Activated T-cell treated with anti-CD3 and anti-CD28 coated beads, Interleukin-2, amount 50 U/mL, for 72 hours (primary cell): ENCODE data around the gene TFAM. TPM values are rescaled to one million over a fixed set of nuclear protein-coding genes. Genes with fewer than 3 reads are reported as not detected.

Source experiments
- ATAC-seq, 2 donors: fragments of 150-1000 bp; cut with Tn5 transposase; replicated peaks in 1 of 2; 2 replicates each; pipeline ENCODE4 v1.10.0; 2021; ENCODE audit warnings: moderate library complexity in 2 of 2, mild to moderate bottlenecking in 1 of 2
- DNase-seq, 2 donors: peaks; one replicate each; pipeline ENCODE4 v3.0.0; 2021 to 2022; ENCODE audit warnings: mixed read lengths in 1 of 2
- H3K27ac Mint-ChIP-seq: one replicate; pipeline ENCODE4 v1.8.0; 2022; ENCODE audit warnings: mild to moderate bottlenecking, moderate library complexity, mixed read lengths
- H3K27me3 Mint-ChIP-seq: one replicate; pipeline ENCODE4 v1.8.0; 2022; ENCODE audit warnings: low read depth, mixed read lengths
- H3K36me3 Mint-ChIP-seq, 2 donors: one replicate each; pipeline ENCODE4 v1.8.0; 2022; ENCODE audit warnings: mixed read lengths in 2 of 2, mild to moderate bottlenecking in 1 of 2; ENCODE audit not compliant: insufficient read depth in 2 of 2
- H3K4me1 Mint-ChIP-seq: one replicate; pipeline ENCODE4 v1.8.0; 2022; ENCODE audit warnings: low read depth, mixed read lengths
- H3K4me3 Mint-ChIP-seq, 2 donors: one replicate each; pipeline ENCODE4 v1.8.0; 2022; ENCODE audit warnings: mild to moderate bottlenecking in 2 of 2, mixed read lengths in 2 of 2, moderate library complexity in 2 of 2
- H3K9me3 Mint-ChIP-seq, 2 donors: one replicate each; pipeline ENCODE4 v1.8.0; 2022; ENCODE audit warnings: mixed read lengths in 2 of 2
- total RNA-seq, 2 donors: library from RNA; stranded (reverse); gene quantifications; one replicate each; pipeline ENCODE4 v1.2.3, GENCODE V29; 2022

The TFAM gene
- total RNA-seq, 2 donors from 2014 or later, result 72.4 to 89.8 TPM

- H3K9me3 Mint-ChIP-seq, result no peaks in the 10 kb centered on the region
- DNase-seq (no peak), ATAC-seq (no peak)
- no peaks in the 10 kb centered on the region for H3K36me3 Mint-ChIP-seq
- no peak overlapping the region for H3K27ac Mint-ChIP-seq
- no peaks in the 10 kb centered on the region for H3K4me1 Mint-ChIP-seq
- H3K27me3 Mint-ChIP-seq, result peaks cover 21% of the 10 kb centered on the region
- no peak overlapping the region for H3K4me3 Mint-ChIP-seq
Measured at GRCh38 chr10:58448121-58448935, 63.1 kb downstream of the TFAM start.

Other genes with a start within 250 kb of the TFAM start
- gene IPMK, start 117.5 kb upstream of the TFAM start, total RNA-seq, result 1 to 10 TPM; 7.1 to 8.3 TPM
- 10 to 100 TPM; 34.5 to 37.7 TPM for gene CISD1, start 116.2 kb upstream of the TFAM start, total RNA-seq
- 10 to 100 TPM; 10.5 to 12.1 TPM for gene UBE2D1, start 50.4 kb upstream of the TFAM start, total RNA-seq
- not detected for gene BICC1, start 127.5 kb downstream of the TFAM start, total RNA-seq